OCI-LY3 (cell line): Measurements from ENCODE around the gene APOA1.

ENCODE experiments used
- EZH2phosphoT487 ChIP-seq: fragments of 200-600 bp; shearing (Covaris generic); IDR thresholded peaks from 2 replicates; pipeline ENCODE4 v1.6.1; 2018; ENCODE audit warnings: antibody characterized with exemption, mixed run types, low read depth
- TF ChIP-seq, protein P1 (sequence below): fragments of 200-600, 300-600 bp; sonication (generic); IDR thresholded peaks from 2 replicates; pipeline ENCODE4 v1.5.1; 2014; ENCODE audit warnings: antibody characterized with exemption, low read length, low read depth

- TF ChIP-seq, protein P1, sequence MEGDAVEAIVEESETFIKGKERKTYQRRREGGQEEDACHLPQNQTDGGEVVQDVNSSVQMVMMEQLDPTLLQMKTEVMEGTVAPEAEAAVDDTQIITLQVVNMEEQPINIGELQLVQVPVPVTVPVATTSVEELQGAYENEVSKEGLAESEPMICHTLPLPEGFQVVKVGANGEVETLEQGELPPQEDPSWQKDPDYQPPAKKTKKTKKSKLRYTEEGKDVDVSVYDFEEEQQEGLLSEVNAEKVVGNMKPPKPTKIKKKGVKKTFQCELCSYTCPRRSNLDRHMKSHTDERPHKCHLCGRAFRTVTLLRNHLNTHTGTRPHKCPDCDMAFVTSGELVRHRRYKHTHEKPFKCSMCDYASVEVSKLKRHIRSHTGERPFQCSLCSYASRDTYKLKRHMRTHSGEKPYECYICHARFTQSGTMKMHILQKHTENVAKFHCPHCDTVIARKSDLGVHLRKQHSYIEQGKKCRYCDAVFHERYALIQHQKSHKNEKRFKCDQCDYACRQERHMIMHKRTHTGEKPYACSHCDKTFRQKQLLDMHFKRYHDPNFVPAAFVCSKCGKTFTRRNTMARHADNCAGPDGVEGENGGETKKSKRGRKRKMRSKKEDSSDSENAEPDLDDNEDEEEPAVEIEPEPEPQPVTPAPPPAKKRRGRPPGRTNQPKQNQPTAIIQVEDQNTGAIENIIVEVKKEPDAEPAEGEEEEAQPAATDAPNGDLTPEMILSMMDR = no peak
- no peak for TF ChIP-seq EZH2phosphoT487
These were observed 5.5 kb upstream of the APOA1 start for GRCh38 chr11:116842909-116843308.
